NCI-H526 treated with DMSO at 0.1 percent for 48 hours (cell line): ENCODE measurements around the gene PRAMEF25.
"Not testable (repeated sequence)": the region's sequence is repeated elsewhere in the genome, so short reads cannot be mapped to it uniquely, and the experiment has no call there.

Experiments
- DNase-seq: peaks from one replicate; lab custom pipeline; 2025; lab: John Stamatoyannopoulos, UW

PRAMEF25 gene

DNA sequence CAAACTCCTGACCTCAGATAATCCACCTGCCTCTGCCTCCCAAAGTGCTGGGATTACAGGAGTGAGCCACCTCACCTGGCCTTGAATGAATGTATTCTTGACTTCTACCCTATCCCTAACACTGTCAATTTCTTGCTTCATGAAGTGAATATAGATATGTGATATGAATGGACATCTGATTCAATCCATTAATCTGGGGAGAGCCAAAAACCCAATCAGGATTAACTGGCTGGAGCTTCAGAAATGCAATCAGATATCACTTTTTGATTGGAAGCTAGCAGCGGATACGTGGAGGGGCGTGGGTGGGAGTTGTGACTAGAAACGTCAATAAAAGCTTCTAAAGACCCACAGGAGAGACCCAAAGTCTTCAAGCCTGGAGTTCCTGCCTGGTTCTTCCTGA lies at the start of gene PRAMEF25:
PRAMEF25 (plus strand) TSS at position 301 of the 400 bp plus-strand sequence. CDS start 2,920 bp downstream, outside the sequence.
- not testable (repeated sequence) for DNase-seq

DNA sequence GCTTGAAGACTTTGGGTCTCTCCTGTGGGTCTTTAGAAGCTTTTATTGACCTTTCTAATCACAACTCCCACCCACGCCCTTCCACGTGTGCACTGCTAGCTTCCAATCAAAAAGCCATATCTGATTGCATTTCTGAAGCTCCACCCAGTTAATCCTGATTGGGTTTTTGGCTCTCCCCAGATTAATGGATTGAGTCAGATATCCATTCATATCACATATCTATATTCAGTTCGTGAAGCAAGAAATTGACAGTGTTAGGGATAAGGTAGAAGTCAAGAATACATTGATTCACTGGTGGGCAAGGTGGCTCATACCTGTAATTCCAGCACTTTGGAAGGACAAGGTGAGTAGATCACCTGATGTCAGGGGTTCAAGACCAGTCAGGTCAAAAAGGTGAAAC lies 14.1 kb upstream of the PRAMEF25 start, which contains the start of gene PRAMEF27:
PRAMEF27 (minus strand) TSS at position 101 of the 400 bp plus-strand sequence. CDS start 2,916 bp downstream, outside the sequence.
- not testable (repeated sequence) for DNase-seq

DNA sequence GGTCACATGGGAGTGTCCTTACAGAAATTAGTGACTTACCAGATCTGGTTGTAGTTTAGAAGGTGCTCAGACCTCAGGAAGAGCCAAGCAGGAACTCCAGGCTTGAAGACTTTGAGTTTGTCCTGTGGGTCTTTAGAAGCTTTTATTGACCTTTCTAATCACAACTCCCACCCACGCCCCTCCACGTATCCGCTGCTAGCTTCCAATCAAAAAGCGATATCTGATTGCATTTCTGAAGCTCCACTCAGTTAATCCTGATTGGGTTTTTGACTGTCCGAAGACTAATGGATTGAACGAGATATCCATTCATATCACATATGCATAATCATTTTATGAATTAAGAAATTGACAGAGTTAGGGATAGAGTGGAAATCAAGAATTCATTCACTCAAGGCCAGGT lies 46.2 kb downstream of the PRAMEF25 start, which contains the start of gene HNRNPCL2:
HNRNPCL2 (minus strand) TSS at position 101 of the 400 bp plus-strand sequence. CDS start 454 bp downstream, outside the sequence.
- not testable (repeated sequence) for DNase-seq
